PC-9 (cell line): ENCODE measurements around the gene RYR3.

Experiments used
- EZH2 ChIP-seq: fragments of 200-600 bp; sonication (generic); IDR thresholded peaks from 2 replicates; pipeline ENCODE4 v1.8.0; 2017; ENCODE audit warnings: antibody characterized with exemption, low read depth
- TF ChIP-seq, protein P1 (sequence below): fragments of 200-600 bp; sonication (generic); conservative IDR thresholded peaks from 2 replicates; pipeline ENCODE4 v1.6.1; 2017; ENCODE audit warnings: mixed run types, antibody characterized with exemption, mild to moderate bottlenecking, moderate library complexity

DNA sequence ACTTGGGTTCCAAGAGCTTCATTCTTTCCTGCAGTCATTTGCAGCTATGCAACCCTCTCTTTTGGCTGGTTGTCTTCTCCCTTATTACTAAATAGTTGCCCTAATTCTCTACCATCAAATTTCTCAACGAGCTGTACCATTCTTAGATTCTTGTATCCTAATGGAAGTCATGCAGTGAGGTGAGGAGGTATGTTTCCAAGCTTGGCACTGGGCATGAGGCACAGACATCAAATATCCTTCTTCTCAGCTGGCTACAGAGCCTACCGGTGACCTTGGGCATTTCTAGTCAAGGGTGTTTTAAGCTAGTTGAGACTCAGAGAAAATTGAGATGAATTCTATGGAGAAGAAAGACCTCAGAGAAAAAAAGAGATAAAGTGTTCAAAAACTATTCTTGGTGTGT, 166.1 kb downstream of the RYR3 start:
- TF ChIP-seq, protein P1, sequence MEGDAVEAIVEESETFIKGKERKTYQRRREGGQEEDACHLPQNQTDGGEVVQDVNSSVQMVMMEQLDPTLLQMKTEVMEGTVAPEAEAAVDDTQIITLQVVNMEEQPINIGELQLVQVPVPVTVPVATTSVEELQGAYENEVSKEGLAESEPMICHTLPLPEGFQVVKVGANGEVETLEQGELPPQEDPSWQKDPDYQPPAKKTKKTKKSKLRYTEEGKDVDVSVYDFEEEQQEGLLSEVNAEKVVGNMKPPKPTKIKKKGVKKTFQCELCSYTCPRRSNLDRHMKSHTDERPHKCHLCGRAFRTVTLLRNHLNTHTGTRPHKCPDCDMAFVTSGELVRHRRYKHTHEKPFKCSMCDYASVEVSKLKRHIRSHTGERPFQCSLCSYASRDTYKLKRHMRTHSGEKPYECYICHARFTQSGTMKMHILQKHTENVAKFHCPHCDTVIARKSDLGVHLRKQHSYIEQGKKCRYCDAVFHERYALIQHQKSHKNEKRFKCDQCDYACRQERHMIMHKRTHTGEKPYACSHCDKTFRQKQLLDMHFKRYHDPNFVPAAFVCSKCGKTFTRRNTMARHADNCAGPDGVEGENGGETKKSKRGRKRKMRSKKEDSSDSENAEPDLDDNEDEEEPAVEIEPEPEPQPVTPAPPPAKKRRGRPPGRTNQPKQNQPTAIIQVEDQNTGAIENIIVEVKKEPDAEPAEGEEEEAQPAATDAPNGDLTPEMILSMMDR = no peak
- TF ChIP-seq EZH2 = no peak
